ENCODE data around the gene ZNF664.

The ZNF664 gene

GRCh38 chr12:123990511-123990910 lies 17.5 kb downstream of the ZNF664 start:
- DNase-seq (ENCODE audit: low read depth, low spot score) = no peak

DNA sequence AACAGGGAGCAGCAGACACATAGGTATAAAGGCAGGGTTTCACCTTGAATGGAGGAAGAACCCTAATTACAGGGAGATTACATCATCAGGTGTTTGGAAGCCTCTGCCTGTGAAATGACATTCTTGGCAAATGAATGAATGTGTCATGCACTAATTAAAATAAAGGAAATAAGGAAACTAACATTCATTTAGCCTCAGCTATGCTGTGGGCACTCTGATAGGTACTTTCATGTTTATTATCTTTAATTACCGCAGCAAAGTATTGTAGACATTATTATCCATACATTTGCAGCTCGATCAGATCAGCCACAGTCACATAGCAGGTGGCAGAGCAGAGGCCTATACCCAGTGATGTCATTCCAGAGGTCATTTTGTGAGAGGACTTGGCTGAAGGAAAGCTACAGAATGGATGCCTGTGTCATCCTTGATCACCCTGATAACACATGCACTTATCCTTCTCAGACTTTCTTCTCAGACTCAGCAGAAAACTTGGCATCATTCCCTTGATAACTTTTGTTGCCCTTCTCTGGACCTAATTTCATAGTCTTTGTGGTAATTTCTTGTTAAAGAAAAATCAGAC lies 18.4 kb downstream of the ZNF664 start:
- DNase-seq (ENCODE audit: low read depth, low spot score) = no peak

DNA sequence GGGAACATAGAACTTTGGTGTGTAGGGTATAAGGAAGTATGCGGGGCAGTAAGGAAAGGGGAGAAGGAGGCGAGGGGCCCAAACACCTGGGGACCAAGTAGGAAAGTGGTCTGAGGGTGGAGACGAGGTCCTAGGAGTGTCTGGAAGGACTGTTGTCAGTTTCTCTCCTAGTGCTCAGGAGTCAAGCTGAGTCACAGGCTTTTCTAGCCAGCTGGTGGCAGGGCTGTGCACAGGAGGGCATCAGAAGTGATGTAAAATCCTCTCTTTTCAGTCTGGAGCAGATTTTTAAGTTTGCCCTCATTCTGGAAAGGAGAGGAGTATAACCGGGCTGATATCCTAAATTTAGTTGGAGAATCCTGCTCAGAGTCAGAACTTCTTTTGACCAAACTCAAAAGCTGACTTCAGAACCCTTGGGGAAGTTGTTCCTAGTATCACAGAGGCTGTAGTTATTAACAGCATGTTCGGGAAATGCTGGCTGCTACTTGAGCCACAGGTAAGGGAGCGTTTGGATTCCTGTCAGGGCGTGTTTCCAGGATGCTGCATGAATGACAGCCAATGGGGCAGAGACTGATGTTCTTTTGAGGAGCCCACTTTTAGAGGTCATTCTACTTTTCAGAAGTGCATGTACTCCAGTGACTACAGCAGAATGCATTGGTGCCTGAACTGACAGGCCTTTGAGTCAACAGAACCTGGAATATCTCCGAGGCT lies 19.3 kb downstream of the ZNF664 start:
- DNase-seq (ENCODE audit: low read depth, low spot score) = no peak

- no peak for DNase-seq (ENCODE audit: low read depth, low spot score)
Observed at GRCh38 chr12:123995023-123995748, 22.2 kb downstream of the ZNF664 start.

GRCh38 chr12:123996581-123996980 lies 23.6 kb downstream of the ZNF664 start:
- no peak for DNase-seq (ENCODE audit: low read depth, low spot score)

DNA sequence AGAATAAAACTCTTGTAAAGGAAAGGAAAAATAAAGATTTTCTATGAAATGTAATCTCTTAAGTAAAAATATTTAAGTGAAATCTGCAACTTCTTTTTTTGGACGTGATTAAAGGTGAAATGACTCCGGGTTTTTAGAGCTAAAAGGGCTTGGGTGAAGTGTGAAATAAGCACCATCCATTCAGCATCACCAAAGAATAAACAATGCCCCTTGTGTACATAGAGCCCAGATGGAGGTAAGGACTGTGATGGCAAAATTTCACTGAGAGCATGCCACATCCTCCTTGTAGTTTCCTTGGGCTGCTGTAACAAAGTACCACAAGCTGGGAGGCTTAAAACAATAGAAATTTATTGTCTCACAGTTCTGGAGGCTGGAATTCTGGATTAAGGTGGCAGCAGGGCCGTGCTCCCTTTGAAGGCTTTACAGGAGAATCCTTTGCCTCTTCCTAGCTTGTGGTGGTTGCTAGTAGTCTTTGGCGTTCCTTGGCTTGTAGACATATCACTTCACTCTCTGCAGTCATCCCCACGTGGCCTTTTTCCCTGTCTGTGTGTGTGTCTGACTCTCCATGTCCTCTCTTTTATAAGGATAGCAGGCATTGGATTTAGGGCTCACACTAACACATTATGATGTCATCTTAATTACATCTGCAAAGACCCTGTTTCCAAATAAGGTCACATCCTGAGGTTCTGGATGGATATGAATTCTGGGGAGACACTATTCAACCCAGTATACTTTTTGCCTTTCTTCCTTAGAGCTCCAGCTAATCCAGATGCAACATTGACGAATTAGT lies 24.2 kb downstream of the ZNF664 start:
- no peak for DNase-seq (ENCODE audit: low read depth, low spot score)

GRCh38 chr12:123997908-123998307 lies 24.9 kb downstream of the ZNF664 start:
- DNase-seq (ENCODE audit: low read depth, low spot score) = no peak

DNA sequence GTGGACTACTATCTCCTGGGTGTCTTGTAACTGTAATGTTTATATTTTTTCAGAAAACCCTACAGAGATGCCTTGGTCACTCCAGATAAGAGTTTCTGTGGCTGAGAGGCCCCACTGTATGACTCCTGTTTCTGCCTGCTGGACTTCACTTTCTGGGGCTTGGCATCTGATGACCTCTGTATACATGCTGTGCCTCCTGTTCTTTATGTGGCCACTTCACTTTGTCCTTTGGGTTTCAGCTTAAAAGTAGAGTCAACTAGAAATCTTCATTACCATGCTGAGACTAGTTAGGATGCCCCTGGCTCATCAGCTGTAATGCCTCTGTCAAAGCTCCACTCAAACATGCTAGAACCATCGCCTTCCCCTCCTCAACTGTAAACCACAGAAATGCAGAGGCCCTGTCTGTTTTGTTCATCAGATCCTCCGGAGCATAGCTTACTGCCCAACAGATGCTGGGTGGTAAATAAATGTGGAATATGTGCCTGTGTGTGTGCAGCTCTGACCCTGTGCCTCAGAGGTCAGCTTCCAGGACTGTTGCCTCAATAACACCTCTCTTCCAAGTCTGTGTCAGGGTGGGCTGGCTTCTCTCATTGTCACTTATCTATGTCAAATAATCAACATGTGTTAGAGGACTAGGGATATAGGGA lies 25.5 kb downstream of the ZNF664 start:
- DNase-seq (ENCODE audit: low read depth, low spot score) = no peak

DNA sequence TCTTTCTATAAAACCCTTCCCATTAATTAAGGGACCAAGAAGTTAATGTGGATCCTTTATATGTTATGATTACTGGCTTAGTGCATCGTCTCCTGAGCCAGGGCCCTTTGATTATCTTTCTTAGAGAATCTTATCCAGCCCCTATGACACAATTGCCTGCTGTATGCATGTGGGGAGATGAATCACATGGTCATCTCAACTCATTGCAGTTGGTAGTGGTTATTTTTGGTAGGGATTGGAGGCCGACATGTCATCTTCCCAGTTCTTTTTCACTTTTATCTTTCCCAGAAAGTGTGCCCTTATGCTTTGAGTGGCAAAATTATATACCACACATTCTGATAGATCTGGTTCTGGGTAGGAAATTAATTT lies 26.0 kb downstream of the ZNF664 start:
- DNase-seq (ENCODE audit: low read depth, low spot score) = no peak

DNA sequence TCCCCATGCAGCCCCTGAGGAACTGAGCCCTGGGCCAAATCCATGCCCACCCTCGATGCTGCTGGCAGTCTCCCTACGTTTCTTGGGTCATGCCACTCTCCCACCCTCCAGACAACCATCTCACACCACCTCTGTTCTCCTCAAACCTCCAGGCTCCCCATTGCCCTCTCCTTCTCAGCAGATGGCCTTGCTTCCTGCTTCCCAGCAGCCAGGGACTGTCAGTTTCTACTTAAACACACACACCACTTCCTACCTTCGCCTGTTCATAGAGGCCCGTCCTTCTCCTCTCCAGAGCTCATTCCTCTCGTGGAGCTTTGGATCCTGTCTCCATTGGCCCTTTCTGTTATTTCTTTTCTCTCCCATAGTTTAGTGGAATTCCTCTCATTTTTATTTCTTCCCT lies 27.1 kb downstream of the ZNF664 start:
- DNase-seq (ENCODE audit: low read depth, low spot score) = no peak

DNA sequence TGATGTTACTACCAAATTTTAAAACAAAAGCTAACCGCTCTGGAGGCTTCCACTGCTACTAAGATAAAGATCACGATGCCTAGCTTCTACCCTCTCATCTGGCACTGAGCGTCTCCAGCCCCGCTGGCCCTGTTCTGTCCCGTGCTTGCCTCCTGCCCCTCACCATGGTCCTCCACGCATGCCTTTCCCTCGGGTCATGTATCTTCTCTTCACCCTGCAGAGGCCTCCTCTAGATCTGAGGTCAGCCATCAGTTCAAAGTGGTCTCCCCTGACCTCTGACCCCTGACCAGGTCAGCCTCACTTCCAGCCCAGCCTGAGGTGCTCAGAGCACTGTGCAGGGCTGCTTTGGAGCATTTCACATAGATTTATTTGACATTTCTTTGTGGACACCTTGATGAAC lies 28.3 kb downstream of the ZNF664 start:
- no peak for DNase-seq (ENCODE audit: low read depth, low spot score)

DNA sequence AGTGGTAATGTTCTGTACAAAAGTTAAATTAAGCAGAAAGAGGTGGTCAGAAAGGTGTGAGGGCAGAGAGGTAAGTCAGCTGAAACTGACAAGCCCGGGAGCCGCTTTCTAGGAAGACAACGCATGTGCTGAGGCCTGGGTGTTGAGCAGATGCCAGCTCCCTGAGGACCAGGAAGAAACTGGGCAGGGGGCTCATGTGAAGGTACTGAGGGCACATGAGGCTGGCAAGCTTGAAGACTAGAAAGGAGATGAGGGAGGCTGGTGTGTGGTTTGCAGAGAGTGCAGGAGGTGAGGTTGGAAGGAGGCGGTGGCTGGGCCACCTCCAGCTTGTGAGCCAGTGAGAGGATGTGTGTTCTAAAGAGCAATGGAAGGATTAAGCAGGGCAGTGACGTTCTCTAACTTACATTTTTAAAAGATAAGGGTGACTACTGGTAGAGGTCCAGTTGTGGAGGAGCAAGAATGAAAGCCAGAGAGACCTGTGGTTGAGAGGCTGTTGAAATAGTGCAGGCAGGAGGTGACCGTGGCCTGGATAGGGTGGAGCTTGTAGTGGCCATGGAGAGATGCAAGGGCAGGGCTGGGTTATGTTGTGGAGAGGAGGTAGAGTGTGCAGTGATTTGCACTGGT lies 29.1 kb downstream of the ZNF664 start:
- no peak for DNase-seq (ENCODE audit: low read depth, low spot score)

GRCh38 chr12:124002654-124003053 lies 29.6 kb downstream of the ZNF664 start:
- DNase-seq (ENCODE audit: low read depth, low spot score) = no peak

DNA sequence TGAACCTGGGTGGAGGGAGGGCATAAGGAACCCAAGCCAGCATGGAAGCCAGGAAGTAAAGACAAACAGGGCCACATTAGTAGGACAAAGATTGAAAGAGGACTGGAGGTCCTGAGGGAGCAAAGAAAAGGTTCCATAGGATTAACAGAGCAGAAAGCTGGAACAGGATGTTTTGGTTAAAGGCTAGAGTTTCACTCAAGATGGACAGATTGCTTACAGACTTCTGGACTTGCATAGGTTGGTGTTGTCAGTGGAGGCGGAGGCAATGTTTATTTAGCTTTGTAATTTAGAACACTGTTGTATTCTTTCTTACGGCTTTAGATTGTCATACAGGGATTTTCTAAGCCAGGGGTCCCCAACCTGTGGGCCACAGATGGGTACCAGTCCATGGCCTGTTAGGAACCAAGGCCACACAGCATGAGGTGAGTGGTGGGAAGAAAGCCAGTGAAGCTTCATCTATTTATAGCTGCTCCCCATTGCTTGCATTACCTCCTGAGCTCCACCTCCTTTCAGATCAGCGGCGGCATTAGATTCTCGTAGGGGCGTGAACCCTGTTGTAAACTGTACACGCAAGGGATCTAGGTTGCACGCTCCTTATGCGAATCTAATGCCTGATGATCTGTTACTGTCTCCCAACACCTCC lies 31.3 kb downstream of the ZNF664 start:
- no peak for DNase-seq (ENCODE audit: low read depth, low spot score)

DNA sequence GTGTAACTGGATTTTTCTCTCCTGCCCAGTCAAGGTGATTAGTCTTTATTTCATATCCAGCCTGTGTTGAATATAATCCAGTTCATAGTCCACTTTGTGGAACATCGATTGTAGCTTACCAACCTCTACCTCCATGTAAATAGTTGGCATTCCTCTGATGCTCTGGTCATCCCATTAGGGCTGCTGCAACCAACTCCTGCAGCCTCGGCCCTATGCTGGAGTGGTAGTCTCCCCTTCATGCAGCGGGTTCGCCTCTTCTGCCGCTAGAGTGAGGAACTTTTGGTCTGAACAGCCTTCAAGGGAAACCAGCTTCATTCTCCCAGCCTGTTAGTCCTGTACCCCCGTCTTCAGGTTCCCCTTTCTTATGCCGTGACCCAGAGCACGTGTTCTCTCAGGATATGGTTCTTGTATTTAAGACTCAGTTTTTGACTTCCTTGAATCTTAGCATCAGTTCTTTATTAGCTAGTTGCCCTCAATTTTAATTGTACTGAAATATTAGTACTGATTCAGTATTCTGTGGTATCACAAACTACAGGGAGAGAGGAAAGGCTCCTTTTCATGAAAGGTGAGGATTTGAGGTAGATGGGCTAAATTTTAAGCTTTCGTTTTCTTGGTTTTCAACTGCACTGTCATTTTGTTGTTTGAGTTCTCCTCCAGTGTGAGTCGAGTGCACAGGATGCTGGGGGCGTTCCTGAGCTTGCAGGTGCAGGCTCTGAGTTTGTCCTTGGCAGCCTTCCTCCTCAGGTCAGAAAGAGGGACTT lies 33.2 kb downstream of the ZNF664 start:
- DNase-seq (ENCODE audit: low read depth, low spot score) = no peak

DNA sequence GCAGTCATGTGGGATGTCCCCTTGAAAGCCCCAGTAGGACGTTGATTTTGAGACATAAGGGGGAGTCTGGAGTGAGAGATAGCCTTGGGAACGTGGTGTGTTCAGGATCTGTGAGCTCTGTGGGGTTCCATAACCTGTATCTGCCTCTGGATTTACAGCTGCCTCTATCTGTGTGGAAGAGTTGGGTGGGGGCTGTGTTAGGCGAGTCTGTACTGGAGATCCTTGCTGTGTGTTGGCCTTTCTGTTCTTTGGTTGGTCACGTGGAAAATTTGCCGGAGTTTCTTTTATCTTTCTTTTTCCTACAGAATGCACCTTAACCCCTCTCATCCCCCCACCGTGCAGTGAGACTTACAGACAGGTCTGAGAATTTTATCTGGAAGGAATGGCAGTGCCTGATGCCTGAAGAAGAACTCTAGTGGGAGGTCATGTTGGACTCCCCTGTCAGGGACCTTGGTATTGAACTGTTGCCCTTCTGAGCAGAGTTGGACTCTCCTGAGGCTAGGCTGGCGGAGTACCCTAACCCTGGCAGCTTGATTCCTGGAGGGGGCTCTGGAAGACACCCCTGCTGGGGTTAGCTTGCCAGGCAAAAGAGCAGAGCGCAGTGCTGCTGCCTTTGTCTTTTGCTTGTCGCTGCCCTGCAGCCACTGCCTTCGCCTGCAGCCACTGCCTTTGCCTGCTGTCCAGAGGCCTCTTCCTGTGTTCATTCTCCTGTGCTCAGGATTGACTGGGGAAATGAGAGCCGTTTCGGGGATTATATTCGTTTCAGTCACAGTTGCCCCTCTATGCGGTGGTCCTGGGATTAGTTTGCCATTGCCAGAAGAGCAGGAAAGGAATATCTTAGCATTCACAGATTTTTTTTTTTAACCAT lies 34.1 kb downstream of the ZNF664 start:
- no peak for DNase-seq (ENCODE audit: low read depth, low spot score)

DNA sequence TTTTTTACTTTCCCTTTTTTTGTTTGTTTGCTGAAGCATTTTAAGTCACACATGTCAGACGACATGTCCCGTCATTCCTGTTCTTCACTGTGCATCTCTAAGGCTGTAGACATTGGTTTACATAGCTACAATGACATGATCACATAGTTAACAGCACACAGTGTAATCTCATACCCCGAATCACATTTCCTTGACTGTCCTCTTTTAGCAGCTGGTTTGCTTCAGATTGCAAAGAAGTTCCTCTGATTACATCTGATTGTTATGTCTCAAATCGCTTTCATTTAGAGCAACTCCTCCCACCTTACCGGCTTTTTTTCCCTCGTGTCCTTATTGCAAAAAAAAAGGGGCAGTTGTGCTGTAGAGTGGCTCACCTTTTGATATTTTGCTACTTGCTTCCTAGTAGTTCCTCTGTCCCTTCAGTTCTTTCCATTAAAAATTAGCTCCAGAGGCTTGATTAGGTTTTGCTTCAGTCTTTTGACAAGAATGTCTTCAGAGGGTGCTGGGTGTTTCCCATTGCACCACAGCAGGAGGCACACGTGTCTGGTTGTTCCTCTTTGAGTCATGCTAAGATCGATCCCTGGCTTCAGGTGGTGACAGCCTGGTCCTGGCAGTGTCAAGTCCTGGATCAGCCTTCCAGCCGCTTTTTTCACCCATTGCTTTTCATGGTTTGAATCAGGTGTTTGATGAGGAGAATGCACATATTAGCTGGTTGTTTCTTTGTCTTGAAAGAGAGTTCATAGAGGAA lies 35.0 kb downstream of the ZNF664 start:
- DNase-seq (ENCODE audit: low read depth, low spot score) = no peak

DNA sequence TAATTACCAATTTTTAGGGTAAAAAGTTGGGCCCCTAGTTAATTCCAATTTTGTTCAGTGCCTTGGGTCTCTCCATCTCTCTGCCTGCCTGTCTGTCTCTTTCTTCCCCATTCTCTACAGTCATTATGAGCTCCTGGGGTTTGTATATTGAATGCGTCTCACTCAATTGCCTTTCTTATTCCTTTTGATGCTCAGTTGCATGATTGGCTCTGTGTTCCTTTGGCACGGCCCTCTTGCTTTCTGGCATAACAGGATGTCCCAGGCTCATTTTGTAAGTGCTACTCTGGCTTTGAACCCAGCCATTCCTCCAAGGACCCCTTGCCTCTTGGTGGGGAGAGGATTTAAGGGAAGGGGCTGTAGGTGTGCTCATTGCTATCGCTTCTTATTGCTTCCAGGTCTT lies 35.6 kb downstream of the ZNF664 start:
- no peak for DNase-seq (ENCODE audit: low read depth, low spot score)

Data from activated CD4-positive, CD25-positive, alpha-beta regulatory T cell treated with anti-CD3 and anti-CD28 coated beads, Interleukin-2, amount 50 U/mL, for 16 hours (primary cell).